IMR-90 (cell line): ENCODE data around the gene IP6K3.

Experiments
- CEBPB ChIP-seq: IDR thresholded peaks from 2 replicates; pipeline ENCODE4 v1.6.1; 2012; ENCODE audit warnings: low read depth, low read length, improper control_type of control experiment
- CHD1 ChIP-seq: IDR thresholded peaks from 2 replicates; pipeline ENCODE4 v1.6.1; 2012; ENCODE audit warnings: low read depth, low read length, improper control_type of control experiment
- MAFK ChIP-seq: IDR thresholded peaks from 2 replicates; pipeline ENCODE4 v1.6.1; 2012; ENCODE audit warnings: low read depth, low read length, improper control_type of control experiment
- MAZ ChIP-seq: IDR thresholded peaks from 2 replicates; pipeline ENCODE4 v1.6.1; 2012; ENCODE audit warnings: low read depth, mild to moderate bottlenecking, low read length, improper control_type of control experiment, moderate library complexity, borderline replicate concordance
- MXI1 ChIP-seq: IDR thresholded peaks from 2 replicates; pipeline ENCODE4 v1.6.1; 2012; ENCODE audit warnings: low read depth, mild to moderate bottlenecking, low read length, moderate library complexity, borderline replicate concordance
- NFE2L2 ChIP-seq: fragments of 150-350 bp; IDR thresholded peaks from 2 replicates; pipeline ENCODE4 v1.6.1; 2016; ENCODE audit warnings: low read depth, mild to moderate bottlenecking, low read length
- POLR2A ChIP-seq: IDR thresholded peaks from 2 replicates; pipeline ENCODE4 v1.6.1; 2012; ENCODE audit warnings: mild to moderate bottlenecking, low read depth, low read length
- RAD21 ChIP-seq: IDR thresholded peaks from 2 replicates; pipeline ENCODE4 v1.6.1; 2012; ENCODE audit warnings: low read length, improper control_type of control experiment
- RCOR1 ChIP-seq: IDR thresholded peaks from 2 replicates; pipeline ENCODE4 v1.6.1; 2012; ENCODE audit warnings: mild to moderate bottlenecking, low read length, improper control_type of control experiment; ENCODE audit not compliant: insufficient replicate concordance
- SMC3 ChIP-seq: fragments of 150-350 bp; IDR thresholded peaks from 2 replicates; pipeline ENCODE4 v1.6.1; 2016; ENCODE audit warnings: low read depth, mild to moderate bottlenecking, antibody characterized with exemption, low read length, moderate library complexity
- TF ChIP-seq, protein P1 (sequence below): conservative IDR thresholded peaks from 2 replicates; pipeline ENCODE4 v1.5.1; 2012; ENCODE audit warnings: mild to moderate bottlenecking, low read depth, low read length, improper control_type of control experiment
- TF ChIP-seq, protein P2 (sequence below): fragments of 150-350 bp; IDR thresholded peaks from 2 replicates; pipeline ENCODE4 v1.6.1; 2017; ENCODE audit warnings: mild to moderate bottlenecking, antibody characterized with exemption, low read length, low read depth

DNA sequence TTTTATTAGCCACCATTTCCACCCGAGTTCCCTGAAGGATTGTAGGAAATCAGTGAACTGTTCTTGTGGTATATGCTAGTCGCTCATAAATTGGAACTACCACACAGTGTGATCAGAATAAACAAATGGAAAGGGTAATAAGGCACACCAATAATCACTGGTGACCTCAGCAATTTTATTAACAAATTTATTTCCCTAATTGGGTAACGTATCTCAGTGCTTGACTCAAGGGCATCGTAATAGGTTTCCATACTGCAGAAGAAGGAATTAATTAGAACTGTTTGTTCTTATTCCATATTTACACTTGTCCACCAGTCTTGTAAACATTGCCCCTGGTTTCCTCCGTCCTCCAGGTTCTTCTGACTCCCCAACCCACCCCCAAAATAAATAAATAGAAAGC, 25.2 kb downstream of the IP6K3 start:
- no peak for TF ChIP-seq POLR2A
- TF ChIP-seq, protein P1, sequence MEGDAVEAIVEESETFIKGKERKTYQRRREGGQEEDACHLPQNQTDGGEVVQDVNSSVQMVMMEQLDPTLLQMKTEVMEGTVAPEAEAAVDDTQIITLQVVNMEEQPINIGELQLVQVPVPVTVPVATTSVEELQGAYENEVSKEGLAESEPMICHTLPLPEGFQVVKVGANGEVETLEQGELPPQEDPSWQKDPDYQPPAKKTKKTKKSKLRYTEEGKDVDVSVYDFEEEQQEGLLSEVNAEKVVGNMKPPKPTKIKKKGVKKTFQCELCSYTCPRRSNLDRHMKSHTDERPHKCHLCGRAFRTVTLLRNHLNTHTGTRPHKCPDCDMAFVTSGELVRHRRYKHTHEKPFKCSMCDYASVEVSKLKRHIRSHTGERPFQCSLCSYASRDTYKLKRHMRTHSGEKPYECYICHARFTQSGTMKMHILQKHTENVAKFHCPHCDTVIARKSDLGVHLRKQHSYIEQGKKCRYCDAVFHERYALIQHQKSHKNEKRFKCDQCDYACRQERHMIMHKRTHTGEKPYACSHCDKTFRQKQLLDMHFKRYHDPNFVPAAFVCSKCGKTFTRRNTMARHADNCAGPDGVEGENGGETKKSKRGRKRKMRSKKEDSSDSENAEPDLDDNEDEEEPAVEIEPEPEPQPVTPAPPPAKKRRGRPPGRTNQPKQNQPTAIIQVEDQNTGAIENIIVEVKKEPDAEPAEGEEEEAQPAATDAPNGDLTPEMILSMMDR: no peak
- TF ChIP-seq SMC3: no peak
- TF ChIP-seq MAFK: no peak
- TF ChIP-seq MXI1: no peak
- no peak for TF ChIP-seq CHD1
- no peak for TF ChIP-seq NFE2L2
- TF ChIP-seq RCOR1: no peak
- no peak for TF ChIP-seq RAD21
- TF ChIP-seq, protein P2, sequence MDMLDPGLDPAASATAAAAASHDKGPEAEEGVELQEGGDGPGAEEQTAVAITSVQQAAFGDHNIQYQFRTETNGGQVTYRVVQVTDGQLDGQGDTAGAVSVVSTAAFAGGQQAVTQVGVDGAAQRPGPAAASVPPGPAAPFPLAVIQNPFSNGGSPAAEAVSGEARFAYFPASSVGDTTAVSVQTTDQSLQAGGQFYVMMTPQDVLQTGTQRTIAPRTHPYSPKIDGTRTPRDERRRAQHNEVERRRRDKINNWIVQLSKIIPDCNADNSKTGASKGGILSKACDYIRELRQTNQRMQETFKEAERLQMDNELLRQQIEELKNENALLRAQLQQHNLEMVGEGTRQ: no peak
- TF ChIP-seq CEBPB: no peak
- no peak for TF ChIP-seq MAZ
